Measurements from ENCODE around the gene ELAVL1. TPM values are rescaled to one million over a fixed set of nuclear protein-coding genes. Genes with fewer than 3 reads are reported as not detected.
A peak's percentile ranks its signal among the peaks of the same experiment; 100 is the strongest.

The ELAVL1 gene
- total RNA-seq, 1 experiment from 2014 or later = 74.6 TPM

DNA sequence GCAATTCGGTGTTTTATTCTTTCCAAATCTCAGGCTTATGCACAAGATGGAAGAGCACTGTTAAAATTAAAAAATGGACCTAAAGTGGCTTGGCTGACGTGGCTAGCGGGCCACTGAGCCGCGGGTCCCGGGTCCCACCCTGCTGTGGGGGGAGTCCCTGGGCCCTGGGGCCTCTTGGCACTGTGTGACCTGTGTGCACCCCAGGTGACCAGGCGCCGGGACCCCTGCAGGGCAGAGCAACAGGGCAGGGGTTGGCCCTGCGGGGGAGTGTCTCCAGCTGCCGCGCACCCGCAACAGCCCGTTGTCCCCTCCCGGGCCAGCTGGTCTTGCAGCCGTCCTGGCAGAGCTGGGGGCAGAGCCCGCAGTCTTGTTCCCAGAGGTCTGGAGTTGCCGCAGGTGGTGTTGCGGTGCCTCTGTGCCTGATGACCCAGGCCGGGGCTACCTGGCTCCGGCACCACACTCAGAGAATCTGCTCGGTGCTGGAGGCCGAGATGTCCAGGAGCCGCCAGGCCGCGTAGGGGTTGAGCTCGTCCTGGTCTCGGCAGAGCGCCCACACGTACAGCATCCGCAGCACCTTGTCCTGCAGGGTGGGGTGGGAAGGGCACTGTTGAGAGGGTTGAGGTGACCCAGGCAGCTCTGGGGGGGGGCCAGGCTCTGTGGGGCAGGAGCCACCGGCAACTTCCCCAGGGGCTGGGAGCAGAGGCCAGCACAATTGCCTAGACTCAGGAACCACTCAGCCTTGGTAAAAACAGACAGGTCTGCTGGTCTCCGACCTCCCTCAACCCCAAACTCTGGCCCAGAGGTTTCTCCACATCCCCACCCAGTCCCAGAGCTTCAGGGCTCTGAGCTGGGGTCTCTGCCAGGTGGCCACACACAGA is 78.5 kb downstream of the ELAVL1 start:
- Histone ChIP-seq H3K36me3 (peaks cover 38% of the 10 kb centered on the region), H3K9me3 (replicated peaks) (peaks cover 5% of the 10 kb centered on the region), H3K4me1 (replicated peaks) (peaks cover 42% of the 10 kb centered on the region), H3K4me3 (no peak overlapping the region), H3K27me3 (replicated peaks) (peaks cover 6% of the 10 kb centered on the region), H3K27ac (no peak overlapping the region)
- no peak for DNase-seq (ENCODE audit: low read depth in 1 of 2, low spot score in 2 of 2)

GRCh38 chr19:7926021-7926726 is 79.3 kb downstream of the ELAVL1 start, which contains the start of gene CTXN1:
CTXN1 (minus strand) TSS chr19:7926135; CDS start chr19:7925538, 597 bp downstream.
- no peak for DNase-seq (ENCODE audit: low read depth in 1 of 2, low spot score in 2 of 2)
- Histone ChIP-seq H3K4me1 (replicated peaks) (peaks cover 50% of the 10 kb centered on the region), H3K27ac (no peak within 1 kb of the TSS)

GRCh38 chr19:7925171-7925851 is 80.1 kb downstream of the ELAVL1 start:
- H3K9me3 ChIP-seq (replicated peaks) = peaks cover 5% of the 10 kb centered on the region
- peaks cover 6% of the 10 kb centered on the region for H3K27me3 ChIP-seq (replicated peaks)
- no peak overlapping the region for H3K27ac ChIP-seq
- peaks cover 28% of the 10 kb centered on the region for H3K36me3 ChIP-seq
- H3K4me3 ChIP-seq = peak overlapping the region; percentile 24
- DNase-seq (ENCODE audit: low read depth in 1 of 2, low spot score in 2 of 2) = peak; percentile 48 to 81
- peaks cover 53% of the 10 kb centered on the region for H3K4me1 ChIP-seq (replicated peaks)

More at GRCh38 chr19:7926021-7926726, 79.3 kb downstream of the ELAVL1 start, which contains the start of gene CTXN1:
- H3K27me3 ChIP-seq (replicated peaks) = peaks cover 6% of the 10 kb centered on the region
- H3K9me3 ChIP-seq (replicated peaks) = peaks cover 5% of the 10 kb centered on the region
- H3K36me3 ChIP-seq = peaks cover 35% of the 10 kb centered on the region
- H3K4me3 ChIP-seq = peak within 1 kb of the TSS; percentile 24

- DNase-seq (ENCODE audit: low read depth in 1 of 2, low spot score in 2 of 2) = no peak
- Histone ChIP-seq H3K27ac (no peak overlapping the region), H3K27me3 (replicated peaks) (peaks cover 6% of the 10 kb centered on the region), H3K9me3 (replicated peaks) (peaks cover 5% of the 10 kb centered on the region), H3K36me3 (peaks cover 22% of the 10 kb centered on the region), H3K4me1 (replicated peaks) (peaks cover 50% of the 10 kb centered on the region), H3K4me3 (no peak overlapping the region; the same call in 1 of the 2 replicates)
Observed at GRCh38 chr19:7924651-7925170, 80.7 kb downstream of the ELAVL1 start.

GRCh38 chr19:7924241-7924640 is 81.2 kb downstream of the ELAVL1 start:
- H3K27ac ChIP-seq = no peak overlapping the region
- H3K27me3 ChIP-seq (replicated peaks) = peaks cover 6% of the 10 kb centered on the region
- peaks cover 47% of the 10 kb centered on the region for H3K4me1 ChIP-seq (replicated peaks)

DNA sequence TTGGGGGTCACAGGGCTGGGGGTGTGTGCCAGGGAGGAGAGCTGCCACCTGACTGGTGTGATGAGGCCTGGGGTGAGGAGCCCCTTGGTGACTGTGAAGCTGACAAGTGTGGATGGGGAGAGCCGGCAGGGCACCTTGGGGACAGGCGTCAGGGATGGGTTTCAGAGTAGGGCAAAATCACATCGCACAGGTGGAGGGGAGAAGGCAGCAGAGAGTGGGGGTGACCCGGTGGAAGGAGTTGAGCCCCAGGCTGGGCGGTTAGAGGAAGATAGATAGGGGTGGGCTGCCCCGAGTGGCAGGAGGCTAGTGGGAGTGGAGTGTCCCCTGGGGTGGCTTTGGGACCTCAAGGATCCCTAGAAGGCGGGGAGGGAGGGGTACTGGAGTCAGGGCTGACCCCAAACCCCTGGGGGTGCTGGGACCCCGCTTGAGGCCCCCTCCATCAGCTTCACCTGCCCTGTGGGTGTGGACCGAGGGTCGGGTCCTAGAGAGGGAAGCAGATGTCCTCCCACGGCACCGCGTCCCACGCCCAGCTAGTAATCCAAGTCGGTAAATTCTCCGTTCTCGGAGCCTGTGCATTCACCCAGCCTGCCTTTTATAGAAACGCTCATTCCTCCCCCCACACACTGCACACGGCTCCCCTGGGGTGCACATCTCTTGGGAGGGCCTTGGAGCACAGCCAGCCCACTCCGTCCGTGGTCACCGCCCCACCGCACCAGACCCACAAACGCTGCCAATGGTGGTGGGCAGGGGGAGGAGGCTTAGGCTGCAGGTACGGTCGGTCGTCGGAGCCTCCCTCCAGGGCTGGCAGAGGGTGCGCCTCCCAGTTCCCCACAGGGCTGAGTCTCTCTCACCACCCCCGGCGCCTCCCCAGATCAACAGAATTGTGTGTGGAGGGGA is 81.9 kb downstream of the ELAVL1 start:
- Histone ChIP-seq H3K9me3 (replicated peaks) (peaks cover 5% of the 10 kb centered on the region), H3K36me3 (peaks cover 22% of the 10 kb centered on the region), H3K27ac (no peak overlapping the region), H3K4me1 (replicated peaks) (peaks cover 42% of the 10 kb centered on the region), H3K27me3 (replicated peaks) (peaks cover 6% of the 10 kb centered on the region), H3K4me3 (no peak overlapping the region)
- no peak for DNase-seq (ENCODE audit: low read depth in 1 of 2, low spot score in 2 of 2)

More at GRCh38 chr19:7924241-7924640, 81.2 kb downstream of the ELAVL1 start:
- DNase-seq (ENCODE audit: low read depth in 1 of 2, low spot score in 2 of 2) = no peak
- peaks cover 22% of the 10 kb centered on the region for H3K36me3 ChIP-seq
- no peak overlapping the region for H3K4me3 ChIP-seq
- H3K9me3 ChIP-seq (replicated peaks) = peaks cover 5% of the 10 kb centered on the region

DNA sequence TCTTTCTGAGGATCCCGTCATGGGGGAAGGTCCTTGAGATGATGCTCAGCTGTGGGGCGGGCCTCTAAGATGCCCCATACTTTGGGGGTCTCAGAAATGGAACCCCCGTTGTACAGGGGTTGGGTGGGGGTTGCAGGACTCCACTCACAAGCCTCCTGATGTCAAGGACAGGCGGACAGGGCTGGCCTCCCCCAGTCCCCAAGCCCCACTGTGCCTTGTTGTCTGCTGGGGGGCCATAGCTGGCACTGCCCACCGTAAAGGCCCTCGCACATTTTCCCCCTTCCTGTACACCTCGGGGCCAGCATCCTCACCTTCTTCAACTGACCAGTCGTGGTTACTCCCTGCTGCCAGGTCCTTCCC is 82.6 kb downstream of the ELAVL1 start:
- Histone ChIP-seq H3K4me3 (no peak overlapping the region), H3K36me3 (peaks cover 22% of the 10 kb centered on the region), H3K4me1 (replicated peaks) (peaks cover 38% of the 10 kb centered on the region), H3K27ac (no peak overlapping the region), H3K9me3 (replicated peaks) (peaks cover 5% of the 10 kb centered on the region), H3K27me3 (replicated peaks) (peaks cover 14% of the 10 kb centered on the region)
- no peak for DNase-seq (ENCODE audit: low read depth in 1 of 2, low spot score in 2 of 2)

DNA sequence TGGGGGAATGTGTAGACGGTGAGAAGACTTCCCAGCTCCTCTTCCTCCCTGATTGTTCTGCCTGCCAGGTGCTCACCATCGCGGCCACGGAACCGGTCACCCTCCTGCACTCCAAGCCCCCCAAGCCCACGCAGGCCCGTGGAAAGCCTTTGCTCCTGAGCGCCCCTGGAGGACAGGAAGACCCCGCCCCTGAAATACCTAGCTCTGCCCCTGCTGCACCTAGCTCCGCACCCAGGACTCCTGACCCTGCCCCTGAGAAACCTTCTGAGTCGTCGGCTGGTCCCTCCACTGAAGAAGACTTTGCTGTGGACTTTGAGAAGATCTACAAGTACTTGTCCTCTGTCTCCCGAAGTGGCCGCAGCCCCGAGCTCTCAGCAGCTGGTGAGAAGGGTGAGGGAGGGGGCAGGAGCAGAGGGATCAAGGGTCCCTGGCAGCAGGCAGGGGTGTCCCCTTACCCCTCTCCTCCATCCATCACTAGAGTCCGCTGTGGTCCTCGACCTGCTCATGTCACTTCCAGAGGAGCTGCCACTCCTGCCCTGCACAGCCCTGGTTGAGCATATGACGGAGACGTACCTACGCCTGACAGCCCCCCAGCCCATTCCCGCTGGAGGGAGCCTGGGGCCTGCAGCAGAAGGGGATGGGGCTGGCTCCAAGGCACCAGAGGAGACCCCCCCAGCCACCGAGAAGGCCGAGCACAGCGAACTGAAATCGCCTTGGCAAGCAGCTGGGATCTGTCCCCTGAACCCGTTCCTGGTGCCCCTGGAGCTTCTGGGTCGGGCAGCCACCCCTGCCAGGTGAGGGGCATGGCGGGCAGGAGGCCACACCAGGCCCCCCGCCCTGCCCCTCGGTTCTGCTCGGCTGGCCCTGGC is 83.2 kb downstream of the ELAVL1 start:
- H3K36me3 ChIP-seq = peaks cover 22% of the 10 kb centered on the region
- H3K27ac ChIP-seq = no peak overlapping the region
- peak overlapping the region; percentile 45; the same call in 1 of the 2 replicates for H3K4me3 ChIP-seq
- peaks cover 41% of the 10 kb centered on the region for H3K4me1 ChIP-seq (replicated peaks)
- H3K9me3 ChIP-seq (replicated peaks) = peaks cover 5% of the 10 kb centered on the region
- peaks cover 20% of the 10 kb centered on the region for H3K27me3 ChIP-seq (replicated peaks)
- DNase-seq (ENCODE audit: low read depth in 1 of 2, low spot score in 2 of 2) = no peak

DNA sequence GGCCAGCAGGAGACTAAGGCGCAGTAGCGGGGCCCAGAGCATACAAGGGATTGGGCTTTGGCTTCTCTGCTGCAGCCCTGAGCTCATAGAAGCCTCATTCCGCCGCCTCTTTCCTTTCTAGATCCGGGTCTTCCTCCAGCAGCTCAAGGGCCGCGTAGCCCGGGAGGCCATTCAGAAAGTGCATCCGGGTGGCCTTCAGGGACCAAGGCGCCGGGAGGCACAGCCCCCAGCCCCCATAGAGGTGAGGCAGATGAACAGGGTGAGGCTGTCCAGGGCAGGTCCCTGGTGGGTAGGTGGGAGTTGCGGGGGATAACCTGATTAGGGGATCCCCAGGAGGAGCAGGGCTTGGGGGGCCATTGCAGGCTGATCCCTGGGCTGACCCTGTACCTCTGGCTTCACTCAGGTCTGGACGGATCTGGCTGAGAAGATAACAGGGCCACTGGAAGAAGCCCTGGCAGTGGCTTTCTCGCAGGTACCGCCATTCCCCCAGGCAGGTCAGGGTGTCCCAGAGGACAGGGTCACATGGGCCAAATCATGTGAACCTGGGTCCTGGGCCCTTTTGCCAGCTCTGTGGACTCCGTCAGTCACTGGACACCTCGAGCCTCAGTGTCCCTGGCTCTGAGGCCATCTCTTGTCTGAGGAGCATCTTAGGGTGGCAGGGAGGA is 84.0 kb downstream of the ELAVL1 start:
- Histone ChIP-seq H3K9me3 (replicated peaks) (peaks cover 5% of the 10 kb centered on the region), H3K4me3 (peak overlapping the region; percentile 45), H3K4me1 (replicated peaks) (peaks cover 48% of the 10 kb centered on the region), H3K27me3 (replicated peaks) (peaks cover 28% of the 10 kb centered on the region), H3K36me3 (peaks cover 16% of the 10 kb centered on the region), H3K27ac (peak overlapping the region; percentile 17)
- DNase-seq (ENCODE audit: low read depth in 1 of 2, low spot score in 2 of 2) = no peak

DNA sequence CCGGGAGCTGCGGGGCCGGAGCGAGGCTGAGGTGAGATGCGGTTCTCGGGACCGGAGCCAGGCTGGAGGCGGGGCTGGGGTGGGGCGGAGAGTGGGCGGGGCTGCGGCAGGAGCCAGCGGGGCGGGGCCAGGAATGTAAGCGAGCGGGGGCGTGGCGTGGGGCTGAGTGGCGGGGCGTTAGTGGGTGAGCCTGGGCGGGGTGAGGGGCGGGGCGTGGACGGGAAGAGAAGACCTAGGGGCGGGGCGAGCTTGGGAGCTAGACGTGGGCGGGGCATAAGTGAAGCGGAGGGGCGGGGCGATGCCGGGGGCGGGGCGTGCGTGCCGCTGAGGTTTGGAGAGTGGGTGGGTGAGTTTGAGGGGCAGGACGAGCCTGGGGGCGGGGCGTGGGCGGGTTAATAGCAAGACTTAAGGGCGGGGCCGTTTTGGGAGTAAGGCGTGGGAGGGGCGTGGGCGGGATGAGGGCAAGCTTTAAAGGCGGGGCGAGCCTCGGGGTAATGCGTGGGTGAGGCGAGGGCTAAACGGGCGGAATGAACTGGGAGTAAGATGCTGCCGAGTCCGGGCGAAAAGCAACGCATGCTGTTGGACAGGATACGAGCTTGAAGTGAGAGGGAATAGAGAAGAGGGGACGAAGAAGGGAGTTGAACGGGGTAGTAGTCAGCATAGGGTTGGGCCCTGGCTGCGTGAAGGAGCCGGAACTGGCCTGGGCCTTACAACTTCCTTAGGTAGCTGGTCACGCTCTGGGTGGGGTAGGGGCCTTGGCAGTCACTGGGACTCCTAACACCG is 84.7 kb downstream of the ELAVL1 start:
- peak overlapping the region; percentile 70 for H3K4me3 ChIP-seq
- peak overlapping the region; percentile 17 for H3K27ac ChIP-seq
- peak; percentile 82 to 100 for DNase-seq (ENCODE audit: low read depth in 1 of 2, low spot score in 2 of 2)
- peaks cover 50% of the 10 kb centered on the region for H3K4me1 ChIP-seq (replicated peaks)
- peaks cover 14% of the 10 kb centered on the region for H3K36me3 ChIP-seq
- peaks cover 5% of the 10 kb centered on the region for H3K9me3 ChIP-seq (replicated peaks)
- peaks cover 35% of the 10 kb centered on the region for H3K27me3 ChIP-seq (replicated peaks)

All from SJSA1 (cell line).